Keratinocyte (primary cell): ENCODE results near the gene RNF212. TPM values are rescaled to one million over a fixed set of nuclear protein-coding genes. Genes with fewer than 3 reads are reported as not detected.

ENCODE experiments used
- DNase-seq: peaks from one replicate; pipeline ENCODE4 v3.0.0-alpha.2; 2011; ENCODE audit warnings: low read depth, missing footprints, low spot score
- FAIRE-seq: peaks from 2 replicates; lab custom pipeline; 2011; peaks lifted over from hg19 to GRCh38; lab: Jason Lieb, UNC
- H2AFZ ChIP-seq: 2 replicates; pipeline ENCODE4 v1.6.0; 2012; ENCODE audit warnings: low read length, control low read depth, inconsistent platforms; ENCODE audit not compliant: control insufficient read depth
- H3K27ac ChIP-seq: 2 replicates; pipeline ENCODE4 v1.5.1; 2011; ENCODE audit warnings: low read length; ENCODE audit not compliant: control insufficient read depth, insufficient read depth
- H3K27me3 ChIP-seq: 3 replicates; pipeline ENCODE4 v1.6.0; 2011; ENCODE audit warnings: low read length; ENCODE audit not compliant: control insufficient read depth, insufficient read depth; ENCODE audit errors: extremely low read depth
- H3K36me3 ChIP-seq, 2 experiments: 2 replicates in 1 of 2; 3 replicates in 1 of 2; pipeline ENCODE4 v1.5.1; 2011; ENCODE audit warnings: low read length in 2 of 2, mild to moderate bottlenecking in 1 of 2; ENCODE audit not compliant: control insufficient read depth in 2 of 2, insufficient read depth in 2 of 2; ENCODE audit errors: extremely low read depth in 1 of 2
- H3K4me1 ChIP-seq: 3 replicates; pipeline ENCODE4 v1.5.1; 2011; ENCODE audit warnings: low read length; ENCODE audit not compliant: control insufficient read depth, insufficient read depth; ENCODE audit errors: extremely low read depth
- H3K4me2 ChIP-seq: 3 replicates; pipeline ENCODE4 v1.6.0; 2011; ENCODE audit warnings: low read depth, low read length; ENCODE audit not compliant: control insufficient read depth, insufficient read depth; ENCODE audit errors: extremely low read depth
- H3K4me3 ChIP-seq, 3 experiments: fragments of 200-600 bp in 1 of 3; sonication (generic) in 1 of 3; 2 replicates in 2 of 3; 3 replicates in 1 of 3; pipeline ENCODE4 v1.5.1; 2011 to 2016; ENCODE audit warnings: low read length in 3 of 3, mild to moderate bottlenecking in 3 of 3, control low read depth in 2 of 3, inconsistent platforms in 1 of 3, low read depth in 1 of 3, mixed read lengths in 1 of 3, mixed run types in 1 of 3, moderate library complexity in 1 of 3; ENCODE audit not compliant: control insufficient read depth in 2 of 3, insufficient read depth in 2 of 3; ENCODE audit errors: extremely low read depth in 1 of 3
- H3K79me2 ChIP-seq: 2 replicates; pipeline ENCODE4 v1.6.0; 2012; ENCODE audit warnings: low read length; ENCODE audit not compliant: control insufficient read depth, insufficient read depth
- H3K9ac ChIP-seq: 3 replicates; pipeline ENCODE4 v1.6.0; 2011; ENCODE audit warnings: low read length; ENCODE audit not compliant: control insufficient read depth, insufficient read depth; ENCODE audit errors: extremely low read depth
- H3K9me1 ChIP-seq: 3 replicates; pipeline ENCODE4 v1.6.0; 2011; ENCODE audit warnings: low read length; ENCODE audit not compliant: control insufficient read depth, insufficient read depth; ENCODE audit errors: extremely low read depth
- H3K9me3 ChIP-seq: 2 replicates; pipeline ENCODE4 v1.5.1; 2012; ENCODE audit warnings: low read depth, low read length; ENCODE audit not compliant: control insufficient read depth
- H4K20me1 ChIP-seq: 3 replicates; pipeline ENCODE4 v1.6.0; 2011; ENCODE audit warnings: low read length; ENCODE audit not compliant: control insufficient read depth, insufficient read depth; ENCODE audit errors: extremely low read depth
- EZH2 ChIP-seq: IDR thresholded peaks from one replicate; pipeline ENCODE4 v1.6.1; 2012; ENCODE audit warnings: inconsistent platforms, mild to moderate bottlenecking, low read length, moderate library complexity
- dilution Hi-C: fragments of 300-500 bp; cut with MboI; formaldehyde crosslinking; loops from one replicate; pipeline ENCODE4 v1.7.0; 2020; ENCODE audit warnings: low sequenced_read_pairs; ENCODE audit not compliant: extremely low pct_ligation_motif_present
- polyA plus RNA-seq, 5 experiments: library from polyadenylated mRNA; depleted of rRNA in 3 of 5; stranded (reverse) in 3 of 5; stranded (forward) in 1 of 5; unstranded in 1 of 5; fragments of >200 nt; gene quantifications; 1 replicate in 1 of 5; 2 replicates in 3 of 5; 3 replicates in 1 of 5; pipeline versions ENCODE4 v1.2.1 to v1.2.3, GENCODE V29; 2011 to 2012; ENCODE audit warnings: missing spikeins in 2 of 5, low read depth in 1 of 5, low replicate concordance in 1 of 5
- TF ChIP-seq, protein P1 (sequence below), 3 experiments: IDR thresholded peaks in 1 of 3; conservative IDR thresholded peaks in 1 of 3; optimal IDR thresholded peaks in 1 of 3; 2 replicates in 2 of 3; 3 replicates in 1 of 3; pipeline versions ENCODE3 to v1.5.1; 2011; ENCODE audit warnings: low read length in 3 of 3, mild to moderate bottlenecking in 3 of 3, moderate library complexity in 2 of 3, control low read depth in 1 of 3, inconsistent platforms in 1 of 3; ENCODE audit not compliant: insufficient read depth in 2 of 3; ENCODE audit errors: extremely low read depth in 1 of 3

RNF212 gene
- polyA plus RNA-seq, 1 donor (not counting 4 experiments of a cell fraction or from before 2014, with no cell fraction given): 0.16 TPM

DNA sequence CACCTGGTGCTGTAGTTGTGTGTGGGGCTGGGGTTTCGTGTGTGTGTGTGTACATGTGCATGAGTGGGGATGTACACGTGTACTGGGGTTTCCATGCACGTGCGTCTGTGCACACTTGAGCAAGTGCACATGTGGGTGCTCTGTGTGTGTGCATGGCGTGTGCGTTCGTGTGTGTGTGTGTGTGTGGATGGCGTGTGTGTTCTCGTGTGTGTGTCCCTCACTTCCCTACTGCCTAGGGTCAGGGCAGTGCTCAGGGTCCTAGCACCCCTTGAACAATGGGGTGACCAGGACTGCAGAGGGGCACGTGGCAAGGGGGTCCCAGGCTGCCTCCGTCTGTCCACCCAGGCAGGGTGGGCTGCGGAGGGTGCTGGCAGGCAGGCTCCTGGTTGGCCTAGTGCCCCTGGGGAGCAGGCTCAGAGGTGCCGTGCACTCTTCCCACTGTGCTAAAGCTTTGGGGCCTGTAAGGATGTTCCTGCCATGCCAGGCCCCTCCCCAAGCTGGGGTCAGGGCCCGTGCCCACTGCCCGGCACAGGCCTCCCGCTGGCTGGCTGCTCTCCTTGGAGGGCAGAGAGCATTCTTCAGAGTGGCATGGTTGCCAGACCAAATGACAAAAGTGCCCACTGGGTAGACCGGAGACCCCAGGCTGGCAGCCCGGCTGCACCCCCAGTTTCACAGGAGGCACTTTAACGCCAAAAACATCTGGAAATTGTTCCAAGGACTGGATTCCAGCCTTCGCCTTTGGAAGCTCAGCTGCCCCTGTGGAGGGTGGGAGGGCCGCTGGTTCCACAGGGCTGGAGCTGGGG is 72.8 kb downstream of the RNF212 start:
- peaks cover 16% of the 10 kb centered on the region for H3K27me3 ChIP-seq
- H4K20me1 ChIP-seq: no peaks in the 10 kb centered on the region
- no peaks in the 10 kb centered on the region for H3K79me2 ChIP-seq
- no peak overlapping the region for H3K4me2 ChIP-seq
- peaks cover 32% of the 10 kb centered on the region for H3K4me1 ChIP-seq
- H3K36me3 ChIP-seq: no peaks in the 10 kb centered on the region
- dilution Hi-C loops: no loop called here
- TF ChIP-seq EZH2: no peak
- TF ChIP-seq, protein P1, sequence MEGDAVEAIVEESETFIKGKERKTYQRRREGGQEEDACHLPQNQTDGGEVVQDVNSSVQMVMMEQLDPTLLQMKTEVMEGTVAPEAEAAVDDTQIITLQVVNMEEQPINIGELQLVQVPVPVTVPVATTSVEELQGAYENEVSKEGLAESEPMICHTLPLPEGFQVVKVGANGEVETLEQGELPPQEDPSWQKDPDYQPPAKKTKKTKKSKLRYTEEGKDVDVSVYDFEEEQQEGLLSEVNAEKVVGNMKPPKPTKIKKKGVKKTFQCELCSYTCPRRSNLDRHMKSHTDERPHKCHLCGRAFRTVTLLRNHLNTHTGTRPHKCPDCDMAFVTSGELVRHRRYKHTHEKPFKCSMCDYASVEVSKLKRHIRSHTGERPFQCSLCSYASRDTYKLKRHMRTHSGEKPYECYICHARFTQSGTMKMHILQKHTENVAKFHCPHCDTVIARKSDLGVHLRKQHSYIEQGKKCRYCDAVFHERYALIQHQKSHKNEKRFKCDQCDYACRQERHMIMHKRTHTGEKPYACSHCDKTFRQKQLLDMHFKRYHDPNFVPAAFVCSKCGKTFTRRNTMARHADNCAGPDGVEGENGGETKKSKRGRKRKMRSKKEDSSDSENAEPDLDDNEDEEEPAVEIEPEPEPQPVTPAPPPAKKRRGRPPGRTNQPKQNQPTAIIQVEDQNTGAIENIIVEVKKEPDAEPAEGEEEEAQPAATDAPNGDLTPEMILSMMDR (optimal IDR thresholded peaks at IDR 0.05 in 1 of 3, IDR thresholded peaks at IDR 0.05 in 1 of 3, conservative IDR thresholded peaks at IDR 0.05 in 1 of 3; ENCODE audit: extremely low read depth in 1 of 3, insufficient read depth in 2 of 3, low read length in 3 of 3): no peak
- H3K9ac ChIP-seq: no peak overlapping the region
- H3K27ac ChIP-seq: no peak overlapping the region
- H3K9me3 ChIP-seq: no peaks in the 10 kb centered on the region
- FAIRE-seq: no peak
- H3K9me1 ChIP-seq: no peaks in the 10 kb centered on the region
- DNase-seq: no peak
- no peak overlapping the region for H2AFZ ChIP-seq
- no peak overlapping the region for H3K4me3 ChIP-seq

- Histone ChIP-seq H3K79me2 (no peaks in the 10 kb centered on the region), H3K27ac (no peak overlapping the region), H2AFZ (peak overlapping the region; percentile 28), H3K9me3 (no peaks in the 10 kb centered on the region), H3K9me1 (no peaks in the 10 kb centered on the region), H3K36me3 (no peaks in the 10 kb centered on the region), H3K4me2 (no peak overlapping the region), H4K20me1 (no peaks in the 10 kb centered on the region), H3K4me3 (no peak overlapping the region), H3K9ac (no peak overlapping the region), H3K27me3 (peaks cover 8% of the 10 kb centered on the region), H3K4me1 (peaks cover 32% of the 10 kb centered on the region)
- TF ChIP-seq EZH2: no peak
- TF ChIP-seq, protein P1 (optimal IDR thresholded peaks at IDR 0.05 in 1 of 3, IDR thresholded peaks at IDR 0.05 in 1 of 3, conservative IDR thresholded peaks at IDR 0.05 in 1 of 3; ENCODE audit: extremely low read depth in 1 of 3, insufficient read depth in 2 of 3, low read length in 3 of 3): no peak
- dilution Hi-C loops: no loop called here
- no peak for FAIRE-seq
- DNase-seq: no peak
Measured at GRCh38 chr4:1039493-1040343, 73.6 kb downstream of the RNF212 start.
